NT2/D1 (cell line): ENCODE measurements around the gene CEP162.

Experiments used
- SUZ12 ChIP-seq: IDR thresholded peaks from 2 replicates; pipeline ENCODE4 v1.6.1; 2011; ENCODE audit not compliant: insufficient read length, insufficient read depth; ENCODE audit errors: extremely low read depth
- YY1 ChIP-seq: IDR thresholded peaks from 2 replicates; pipeline ENCODE4 v1.6.1; 2011; ENCODE audit not compliant: insufficient read length, insufficient read depth
- ZNF274 ChIP-seq: IDR thresholded peaks from 2 replicates; pipeline ENCODE4 v1.6.1; 2011; ENCODE audit warnings: mild to moderate bottlenecking, low read depth, low read length

DNA sequence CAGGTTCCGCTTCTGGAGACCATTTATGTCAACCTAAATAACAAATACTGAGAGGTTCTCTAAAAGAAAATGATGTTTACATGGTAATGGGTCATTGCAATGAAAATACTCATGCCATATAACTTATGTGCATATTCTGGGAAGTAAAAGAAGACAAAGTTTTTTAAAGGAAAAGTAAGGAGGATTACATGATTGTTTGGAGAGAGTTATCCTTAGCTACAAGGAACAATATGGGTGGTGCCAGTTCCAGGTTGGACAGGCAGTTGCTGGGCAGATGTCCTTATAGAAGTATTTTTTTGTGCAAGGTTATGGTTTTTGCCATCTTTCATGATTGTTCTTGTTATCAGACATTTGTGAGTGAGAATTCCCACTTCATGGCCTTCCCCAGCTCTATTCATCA lies 141.4 kb downstream of the CEP162 start:
- TF ChIP-seq SUZ12 (no peak), YY1 (no peak), ZNF274 (no peak)
